Endothelial cell of umbilical vein (primary cell): ENCODE measurements around the gene STX8. TPM values are rescaled to one million over a fixed set of nuclear protein-coding genes. Genes with fewer than 3 reads are reported as not detected.

Experiments used
- BruUV-seq: library from RNA; stranded (reverse); fragments of 400-500 nt; replicated peaks from 2 replicates; lab custom pipeline; 2021; lab: Mats Ljungman, UMichigan
- CTCF ChIA-PET: fragments of 300-600, 350-600 bp; sonication (Branson Sonifier 250); formaldehyde crosslinking; loops from one replicate; lab custom pipeline; 2021; ENCODE audit warnings: antibody characterized with exemption, inconsistent platforms; lab: Charles Lee
- POLR2A ChIA-PET: fragments of 300-600, 350-600 bp; sonication (Branson Sonifier 250); formaldehyde crosslinking; loops from one replicate; lab custom pipeline; 2021; ENCODE audit warnings: antibody characterized with exemption, inconsistent platforms; lab: Charles Lee
- DNase-seq: peaks from one replicate; pipeline ENCODE4 v3.0.0-alpha.2; 2011; ENCODE audit warnings: low read depth, low spot score
- FAIRE-seq: peaks from 2 replicates; lab custom pipeline; 2011; peaks lifted over from hg19 to GRCh38; lab: Jason Lieb, UNC
- H2AFZ ChIP-seq: 2 replicates; pipeline ENCODE4 v1.6.0; 2012; ENCODE audit warnings: low read depth, low read length, control low read depth, inconsistent platforms
- H3K27ac ChIP-seq: 2 replicates; pipeline ENCODE4 v1.5.1; 2011; ENCODE audit warnings: low read depth, mild to moderate bottlenecking, control low read depth, low read length, moderate library complexity; ENCODE audit not compliant: insufficient read depth
- H3K27me3 ChIP-seq, 2 experiments: 2 replicates each; pipeline versions ENCODE4 v1.6.0 to v1.6.1; 2011; ENCODE audit warnings: low read length in 2 of 2, mixed read lengths in 1 of 2; ENCODE audit not compliant: control insufficient read depth in 2 of 2, insufficient read depth in 2 of 2
- H3K36me3 ChIP-seq, 2 experiments: 2 replicates in 1 of 2; 3 replicates in 1 of 2; pipeline ENCODE4 v1.5.1; 2011; ENCODE audit warnings: low read length in 2 of 2, mild to moderate bottlenecking in 1 of 2, moderate library complexity in 1 of 2; ENCODE audit not compliant: control insufficient read depth in 2 of 2, insufficient read depth in 2 of 2; ENCODE audit errors: extremely low read depth in 1 of 2
- H3K4me1 ChIP-seq: 3 replicates; pipeline ENCODE4 v1.5.1; 2011; ENCODE audit warnings: mild to moderate bottlenecking, low read length; ENCODE audit not compliant: control insufficient read depth, insufficient read depth; ENCODE audit errors: extremely low read depth
- H3K4me2 ChIP-seq: 2 replicates; pipeline ENCODE4 v1.6.1; 2011; ENCODE audit warnings: low read length, control low read depth, mixed read lengths; ENCODE audit not compliant: insufficient read depth
- H3K4me3 ChIP-seq, 3 experiments: fragments of 200-600 bp in 1 of 3; sonication (generic), shearing (Covaris generic) in 1 of 3; replicated peaks in 1 of 3; 2 replicates each; pipeline ENCODE4 v1.5.1; 2011 to 2016; ENCODE audit warnings: control low read depth in 3 of 3, low read length in 3 of 3, mild to moderate bottlenecking in 2 of 3, inconsistent platforms in 1 of 3, low read depth in 1 of 3, moderate library complexity in 1 of 3; ENCODE audit not compliant: insufficient read depth in 1 of 3
- H3K79me2 ChIP-seq: 2 replicates; pipeline ENCODE4 v1.6.0; 2012; ENCODE audit warnings: low read length, inconsistent platforms; ENCODE audit not compliant: control insufficient read depth, insufficient read depth
- H3K9ac ChIP-seq: replicated peaks from 2 replicates; pipeline ENCODE3; 2011; ENCODE audit warnings: low read length, control low read depth; ENCODE audit not compliant: insufficient read depth; ENCODE audit errors: extremely low read depth
- H3K9me1 ChIP-seq: replicated peaks from 3 replicates; pipeline ENCODE4 v1.6.0; 2011; ENCODE audit warnings: mild to moderate bottlenecking, low read length; ENCODE audit not compliant: control insufficient read depth, insufficient read depth; ENCODE audit errors: extremely low read depth
- H3K9me3 ChIP-seq: replicated peaks from 2 replicates; pipeline ENCODE4 v1.5.1; 2012; ENCODE audit warnings: low read length, inconsistent platforms; ENCODE audit not compliant: control insufficient read depth, insufficient read depth
- H4K20me1 ChIP-seq: replicated peaks from 2 replicates; pipeline ENCODE3; 2011; ENCODE audit warnings: mild to moderate bottlenecking, low read length; ENCODE audit not compliant: control insufficient read depth, insufficient read depth; ENCODE audit errors: extremely low read depth
- CTCF ChIP-seq, 2 donors: IDR thresholded peaks; 1 replicate in 1 of 2; 2 replicates in 1 of 2; pipeline ENCODE4 v1.5.1; 2011; ENCODE audit warnings: low read length in 2 of 2, mild to moderate bottlenecking in 2 of 2, moderate library complexity in 2 of 2, control low read depth in 1 of 2, inconsistent platforms in 1 of 2, low read depth in 1 of 2; ENCODE audit not compliant: insufficient read depth in 1 of 2; ENCODE audit errors: extremely low read depth in 1 of 2
- EZH2 ChIP-seq: IDR thresholded peaks from 2 replicates; pipeline ENCODE4 v1.6.1; 2012; ENCODE audit warnings: borderline replicate concordance, low read depth, mild to moderate bottlenecking, moderate library complexity, low read length, inconsistent platforms; ENCODE audit not compliant: severe bottlenecking
- FOS ChIP-seq: IDR thresholded peaks from 2 replicates; pipeline ENCODE4 v1.6.1; 2011; ENCODE audit warnings: mild to moderate bottlenecking, low read length, moderate library complexity, borderline replicate concordance; ENCODE audit not compliant: insufficient read depth
- GATA2 ChIP-seq: IDR thresholded peaks from 2 replicates; pipeline ENCODE4 v1.7.0; 2011; ENCODE audit warnings: low read depth, mild to moderate bottlenecking, moderate library complexity, mixed read lengths, low read length; ENCODE audit not compliant: insufficient read length, insufficient read depth
- JUN ChIP-seq: IDR thresholded peaks from 2 replicates; pipeline ENCODE4 v1.6.1; 2011; ENCODE audit warnings: borderline replicate concordance, low read depth; ENCODE audit not compliant: insufficient read length, insufficient read depth
- MAX ChIP-seq: IDR thresholded peaks from 2 replicates; pipeline ENCODE4 v1.6.1; 2011; ENCODE audit not compliant: insufficient read depth, insufficient read length
- MYC ChIP-seq: IDR thresholded peaks from one replicate; pipeline ENCODE4 v1.6.1; 2011; ENCODE audit warnings: mild to moderate bottlenecking, low read depth, low read length
- POLR2A ChIP-seq: IDR thresholded peaks from 2 replicates; pipeline ENCODE4 v1.6.1; 2012; ENCODE audit warnings: low read depth, mild to moderate bottlenecking, control low read depth, low read length
- POLR2AphosphoS5 ChIP-seq: IDR thresholded peaks from 2 replicates; pipeline ENCODE4 v1.6.1; 2012; ENCODE audit warnings: low read depth, mild to moderate bottlenecking, control low read depth, low read length, moderate library complexity; ENCODE audit not compliant: insufficient read depth
- dilution Hi-C: fragments of 300-500 bp; cut with MboI; formaldehyde crosslinking; loops from one replicate; pipeline ENCODE4 v1.15.0; 2019; ENCODE audit warnings: low sequenced_read_pairs; ENCODE audit not compliant: extremely low pct_ligation_motif_present
- intact Hi-C: fragments of 100-400 bp; cut with micrococcal nuclease; formaldehyde crosslinking; loops from one replicate; pipeline ENCODE4 v1.10.0; 2022
- polyA plus RNA-seq, 4 experiments: library from polyadenylated mRNA; depleted of rRNA in 3 of 4; stranded (reverse) in 3 of 4; unstranded in 1 of 4; fragments of >200 nt; gene quantifications; 2 replicates each; pipeline versions ENCODE4 v1.2.1 to v1.2.3, GENCODE V29; 2011 to 2012; ENCODE audit warnings: missing spikeins in 1 of 4
- total RNA-seq: library from RNA; stranded (reverse); gene quantifications from 2 replicates; pipeline ENCODE4 v1.2.3, GENCODE V29; 2021

STX8 gene
- total and polyA plus RNA-seq, 2 donors (not counting 3 experiments of a cell fraction or from before 2014, with no cell fraction given), result 25.9 to 67.3 TPM

GRCh38 chr17:9253308-9253707, 322.3 kb downstream of the STX8 start:
- dilution Hi-C loops (no loop called here), intact Hi-C loops (no loop called here)
- Histone ChIP-seq H3K4me2 (no peak overlapping the region), H3K79me2 (no peaks in the 10 kb centered on the region), H3K9me1 (no peaks in the 10 kb centered on the region), H4K20me1 (no peaks in the 10 kb centered on the region), H2AFZ (no peak overlapping the region), H3K4me3 (no peak overlapping the region), H3K4me1 (peaks cover 3% of the 10 kb centered on the region), H3K36me3 (peaks cover 0 to 3% of the 10 kb centered on the region in 2 experiments), H3K27ac (no peak overlapping the region), H3K9ac (no peak overlapping the region), H3K27me3 (no peaks in the 10 kb centered on the region), H3K9me3 (no peaks in the 10 kb centered on the region)
- no peak for FAIRE-seq
- no peak for TF ChIP-seq JUN
- no TSS peak for BruUV-seq
- ChIA-PET CTCF (no interaction called here), POLR2A (no interaction called here)
- DNase-seq, result no peak

- H3K27me3 ChIP-seq, result no peaks in the 10 kb centered on the region
- dilution Hi-C loops (no loop called here), intact Hi-C loops (no loop called here)
- TF ChIP-seq GATA2 (no peak), MYC (no peak), FOS (no peak), POLR2AphosphoS5 (no peak), EZH2 (no peak), CTCF (IDR thresholded peaks at IDR 0.05; ENCODE audit: extremely low read depth in 1 of 2, insufficient read depth in 1 of 2, low read depth in 1 of 2, low read length in 2 of 2) (no peak), POLR2A (no peak), JUN (no peak), MAX (no peak)
- no peak overlapping the region for H3K27ac ChIP-seq
- H3K79me2 ChIP-seq, result no peaks in the 10 kb centered on the region
- no peak overlapping the region for H2AFZ ChIP-seq
- H3K9ac ChIP-seq, result no peak overlapping the region
- no peaks in the 10 kb centered on the region for H3K9me1 ChIP-seq
- no peak overlapping the region for H3K4me2 ChIP-seq
- FAIRE-seq (no peak), DNase-seq (no peak)
- H3K36me3 ChIP-seq, result peaks cover 0 to 3% of the 10 kb centered on the region in 2 experiments
- H3K4me3 ChIP-seq, result no peak overlapping the region
- H4K20me1 ChIP-seq, result no peaks in the 10 kb centered on the region
- no TSS peak for BruUV-seq
- CTCF ChIA-PET, result interaction anchor here (1.7 kb wide), 1 partner anchor 8 kb away, joined by 6 read pairs; no protein-coding TSS in a partner anchor
- POLR2A ChIA-PET, result no interaction called here
- no peaks in the 10 kb centered on the region for H3K4me1 ChIP-seq
- H3K9me3 ChIP-seq, result no peaks in the 10 kb centered on the region
Measured at GRCh38 chr17:9251273-9251672, 324.3 kb downstream of the STX8 start.
